Activated CD8-positive, alpha-beta memory T cell treated with anti-CD3 and anti-CD28 coated beads for 24 hours (primary cell): Measurements from ENCODE around the gene SLC50A1.

Source experiments
- DNase-seq: peaks from one replicate; pipeline ENCODE4 v3.0.0-alpha.2; 2020

The SLC50A1 gene

GRCh38 chr1:155186794-155187455 is 51.3 kb downstream of the SLC50A1 start:
- no peak for DNase-seq

- DNase-seq: no peak
Measured at GRCh38 chr1:155187456-155187891, 51.8 kb downstream of the SLC50A1 start.

- DNase-seq: no peak
Measured at GRCh38 chr1:155188268-155188667, 52.6 kb downstream of the SLC50A1 start.
